CD4-positive, alpha-beta T cell (primary cell): ENCODE results near the gene GPR183. TPM values are rescaled to one million over a fixed set of nuclear protein-coding genes. Genes with fewer than 3 reads are reported as not detected.

Experiments
- ATAC-seq: fragments of 200-7000 bp; cut with Tn5 transposase; one replicate; pipeline ENCODE4 v1.10.0; 2022; ENCODE audit warnings: mild to moderate bottlenecking; ENCODE audit not compliant: poor library complexity
- CTCF ChIA-PET: fragments of 350-600 bp; sonication (Branson Sonifier 250); formaldehyde crosslinking; loops from one replicate; lab custom pipeline; 2021; ENCODE audit warnings: antibody characterized with exemption, inconsistent platforms; lab: Charles Lee
- POLR2A ChIA-PET: fragments of 350-600 bp; sonication (Branson Sonifier 250); formaldehyde crosslinking; loops from one replicate; lab custom pipeline; 2021; ENCODE audit warnings: antibody characterized with exemption, inconsistent platforms; lab: Charles Lee
- DNase-seq, 14 experiments: peaks; one replicate each; pipeline ENCODE4 v3.0.0-alpha.2; 2013 to 2020; ENCODE audit warnings: mixed read lengths in 2 of 14
- H3K27ac ChIP-seq, 2 donors: one replicate each; pipeline versions ENCODE4 v1.5.1 to v1.7.0; 2013; ENCODE audit warnings: low read length in 2 of 2, low read depth in 1 of 2, mild to moderate bottlenecking in 1 of 2
- H3K27me3 ChIP-seq, 2 experiments: 1 replicate in 1 of 2; 2 replicates in 1 of 2; pipeline versions ENCODE4 v1.6.1 to v1.7.0; 2013; ENCODE audit warnings: low read length in 2 of 2, control low read depth in 1 of 2, mild to moderate bottlenecking in 1 of 2, moderate library complexity in 1 of 2; ENCODE audit not compliant: insufficient read depth in 2 of 2, control insufficient read depth in 1 of 2
- H3K36me3 ChIP-seq: one replicate; pipeline ENCODE4 v1.6.1; 2013; ENCODE audit warnings: low read length, control low read depth; ENCODE audit not compliant: insufficient read depth
- H3K4me1 ChIP-seq: one replicate; pipeline ENCODE4 v1.6.1; 2013; ENCODE audit warnings: low read length, control low read depth; ENCODE audit not compliant: insufficient read depth
- H3K4me3 ChIP-seq: one replicate; pipeline ENCODE4 v1.5.1; 2013; ENCODE audit warnings: mild to moderate bottlenecking, low read length, moderate library complexity
- H3K9me3 ChIP-seq, 2 experiments: 1 replicate in 1 of 2; 2 replicates in 1 of 2; pipeline versions ENCODE4 v1.6.1 to v1.7.0; 2013; ENCODE audit warnings: low read length in 2 of 2, mild to moderate bottlenecking in 2 of 2, control low read depth in 1 of 2, moderate library complexity in 1 of 2; ENCODE audit not compliant: control insufficient read depth in 1 of 2, insufficient read depth in 1 of 2
- H3K27ac Mint-ChIP-seq: one replicate; pipeline ENCODE4 v1.8.0; 2020; ENCODE audit warnings: mixed read lengths
- H3K27me3 Mint-ChIP-seq: one replicate; pipeline ENCODE4 v1.8.0; 2021; ENCODE audit warnings: mixed read lengths
- H3K36me3 Mint-ChIP-seq: one replicate; pipeline ENCODE4 v1.8.0; 2021; ENCODE audit warnings: low read depth, mixed read lengths
- H3K4me1 Mint-ChIP-seq: one replicate; pipeline ENCODE4 v1.8.0; 2021; ENCODE audit warnings: low read depth, mixed read lengths
- H3K4me3 Mint-ChIP-seq: one replicate; pipeline ENCODE4 v1.8.0; 2020; ENCODE audit warnings: mild to moderate bottlenecking, mixed read lengths
- H3K9me3 Mint-ChIP-seq: one replicate; pipeline ENCODE4 v1.8.0; 2020; ENCODE audit warnings: mixed read lengths
- intact Hi-C, 2 experiments: fragments of 100-400 bp; cut with DNase I in 1 of 2; cut with micrococcal nuclease in 1 of 2; formaldehyde crosslinking; loops; one replicate each; pipeline versions ENCODE4 v1.15.1 to v1.9.0; 2023 to 2025; cut with DNase I, micrococcal nuclease
- total RNA-seq, 174 experiments: library from RNA in 2 of 174; stranded (reverse) in 2 of 174; gene quantifications; one replicate each; pipeline ENCODE4 v1.2.3 and lab custom pipeline; 2021 to 2026
- TF ChIP-seq, protein P1 (sequence below): fragments of 200-600 bp; IDR thresholded peaks from one replicate; pipeline ENCODE4 v1.8.0; 2022; ENCODE audit warnings: antibody characterized with exemption, mild to moderate bottlenecking

The GPR183 gene
- total RNA-seq, 2 experiments from 2014 or later: 330 to 337 TPM

DNA sequence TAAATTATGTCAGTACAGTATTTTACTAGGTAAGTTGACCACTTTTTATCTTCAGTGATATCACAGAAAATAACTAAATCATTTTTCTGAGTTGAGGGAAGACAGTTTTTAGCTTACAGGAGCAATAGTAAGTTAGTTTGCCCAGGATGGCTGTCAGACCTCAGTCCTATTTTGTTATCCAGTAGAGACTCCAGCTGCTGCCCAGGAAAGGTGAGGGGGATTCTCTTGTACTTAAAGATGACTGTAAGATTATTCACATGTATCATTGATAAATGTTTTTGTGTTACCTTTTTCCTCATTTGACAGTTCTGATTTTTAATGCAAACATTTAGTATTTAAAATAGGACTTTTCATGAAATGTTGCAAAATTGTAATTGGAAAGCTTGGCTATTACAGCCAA lies 14.5 kb upstream of the GPR183 start:
- CTCF ChIA-PET: interaction anchor here (1.0 to 2.9 kb wide), 9 partner anchors 9 to 115 kb away, joined by 3 to 18 read pairs (median 6); no protein-coding TSS in a partner anchor
- Histone ChIP-seq H3K4me1 (peaks cover 61% of the 10 kb centered on the region), H3K9me3 (no peaks in the 10 kb centered on the region), H3K27me3 (no peaks in the 10 kb centered on the region), H3K36me3 (peaks cover 13% of the 10 kb centered on the region), H3K4me3 (no peak overlapping the region), H3K27ac (peak overlapping the region; percentile 69 to 80)
- no peaks in the 10 kb centered on the region for H3K9me3 Mint-ChIP-seq
- DNase-seq (no peak), ATAC-seq (no peak)
- H3K27ac Mint-ChIP-seq: peak overlapping the region; percentile 93
- H3K36me3 Mint-ChIP-seq: peaks cover 57% of the 10 kb centered on the region
- peak overlapping the region; percentile 59 for H3K4me3 Mint-ChIP-seq
- no peaks in the 10 kb centered on the region for H3K27me3 Mint-ChIP-seq
- intact Hi-C loops: loop anchor here in 1 of 2 experiments (1.0 kb wide), 3 partner anchors 7 to 31 kb away; partner anchors contain the start of gene GPR183
- POLR2A ChIA-PET: interaction anchor here (0.7 to 5.2 kb wide), 16 partner anchors 9 to 98 kb away, joined by 3 to 36 read pairs (median 5); partner anchors contain the start of gene GPR183
- TF ChIP-seq, protein P1, sequence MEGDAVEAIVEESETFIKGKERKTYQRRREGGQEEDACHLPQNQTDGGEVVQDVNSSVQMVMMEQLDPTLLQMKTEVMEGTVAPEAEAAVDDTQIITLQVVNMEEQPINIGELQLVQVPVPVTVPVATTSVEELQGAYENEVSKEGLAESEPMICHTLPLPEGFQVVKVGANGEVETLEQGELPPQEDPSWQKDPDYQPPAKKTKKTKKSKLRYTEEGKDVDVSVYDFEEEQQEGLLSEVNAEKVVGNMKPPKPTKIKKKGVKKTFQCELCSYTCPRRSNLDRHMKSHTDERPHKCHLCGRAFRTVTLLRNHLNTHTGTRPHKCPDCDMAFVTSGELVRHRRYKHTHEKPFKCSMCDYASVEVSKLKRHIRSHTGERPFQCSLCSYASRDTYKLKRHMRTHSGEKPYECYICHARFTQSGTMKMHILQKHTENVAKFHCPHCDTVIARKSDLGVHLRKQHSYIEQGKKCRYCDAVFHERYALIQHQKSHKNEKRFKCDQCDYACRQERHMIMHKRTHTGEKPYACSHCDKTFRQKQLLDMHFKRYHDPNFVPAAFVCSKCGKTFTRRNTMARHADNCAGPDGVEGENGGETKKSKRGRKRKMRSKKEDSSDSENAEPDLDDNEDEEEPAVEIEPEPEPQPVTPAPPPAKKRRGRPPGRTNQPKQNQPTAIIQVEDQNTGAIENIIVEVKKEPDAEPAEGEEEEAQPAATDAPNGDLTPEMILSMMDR: no peak
- peaks cover 84% of the 10 kb centered on the region for H3K4me1 Mint-ChIP-seq

GRCh38 chr13:99320693-99321481 lies 13.7 kb upstream of the GPR183 start:
- Histone ChIP-seq H3K36me3 (peaks cover 13% of the 10 kb centered on the region), H3K9me3 (no peaks in the 10 kb centered on the region), H3K27ac (peak overlapping the region; percentile 69 to 80), H3K4me3 (no peak overlapping the region), H3K4me1 (peaks cover 64% of the 10 kb centered on the region), H3K27me3 (no peaks in the 10 kb centered on the region)
- intact Hi-C loops: no loop called here
- H3K27ac Mint-ChIP-seq: peak overlapping the region; percentile 93
- peaks cover 60% of the 10 kb centered on the region for H3K36me3 Mint-ChIP-seq
- H3K4me1 Mint-ChIP-seq: peaks cover 84% of the 10 kb centered on the region
- no peaks in the 10 kb centered on the region for H3K27me3 Mint-ChIP-seq
- H3K4me3 Mint-ChIP-seq: peak overlapping the region; percentile 36
- no peaks in the 10 kb centered on the region for H3K9me3 Mint-ChIP-seq
- ChIA-PET CTCF (interaction anchor here (1.0 to 2.9 kb wide), 8 partner anchors 10 to 116 kb away, joined by 3 to 18 read pairs (median 6); no protein-coding TSS in a partner anchor), POLR2A (interaction anchor here (0.7 to 5.2 kb wide), 14 partner anchors 9 to 99 kb away, joined by 3 to 36 read pairs (median 5); partner anchors contain the start of gene GPR183)
- DNase-seq (peak in 8 of 14 experiments; percentile 14 to 88 (median 46)), ATAC-seq (peak; percentile 35)
- TF ChIP-seq, protein P1: no peak

- DNase-seq (no peak), ATAC-seq (no peak)
- intact Hi-C loops: loop anchor here in 1 of 2 experiments (5.0 kb wide), 1 partner anchor 36 kb away; no protein-coding TSS in a partner anchor
- POLR2A ChIA-PET: interaction anchor here (0.7 to 1.1 kb wide), 4 partner anchors 8 to 51 kb away, joined by 3 to 5 read pairs (median 3); no protein-coding TSS in a partner anchor
- H3K4me1 ChIP-seq: peaks cover 64% of the 10 kb centered on the region
- TF ChIP-seq, protein P1: no peak
- peaks cover 34% of the 10 kb centered on the region for H3K36me3 Mint-ChIP-seq
- no peak overlapping the region for H3K4me3 ChIP-seq
- peak overlapping the region; percentile 89 for H3K27ac Mint-ChIP-seq
- peaks cover 13% of the 10 kb centered on the region for H3K36me3 ChIP-seq
- no peaks in the 10 kb centered on the region for H3K9me3 ChIP-seq
- H3K9me3 Mint-ChIP-seq: no peaks in the 10 kb centered on the region
- peaks cover 84% of the 10 kb centered on the region for H3K4me1 Mint-ChIP-seq
- no peaks in the 10 kb centered on the region for H3K27me3 ChIP-seq
- H3K27me3 Mint-ChIP-seq: no peaks in the 10 kb centered on the region
- H3K27ac ChIP-seq: peak overlapping the region; percentile 88 to 89
- CTCF ChIA-PET: no interaction called here
- peak overlapping the region; percentile 75 for H3K4me3 Mint-ChIP-seq
Observed at GRCh38 chr13:99316657-99317256, 9.6 kb upstream of the GPR183 start.
